Mucosa of rectum (tissue), 2 donors: ENCODE results near the gene KIF9.
"Not testable (repeated sequence)": the region's sequence is repeated elsewhere in the genome, so short reads cannot be mapped to it uniquely, and the experiment has no call there.

Experiments used
- H3K27ac ChIP-seq, 2 donors: one replicate each; pipeline ENCODE4 v1.7.0; 2013; ENCODE audit warnings: inconsistent platforms in 2 of 2, low read depth in 2 of 2, low read length in 2 of 2
- H3K27me3 ChIP-seq, 2 donors: one replicate each; pipeline ENCODE4 v1.7.0; 2013; ENCODE audit warnings: low read length in 2 of 2; ENCODE audit not compliant: control insufficient read depth in 2 of 2, insufficient read depth in 2 of 2
- H3K36me3 ChIP-seq, 2 donors: one replicate each; pipeline ENCODE4 v1.7.0; 2013; ENCODE audit warnings: low read length in 2 of 2; ENCODE audit not compliant: control insufficient read depth in 2 of 2, insufficient read depth in 2 of 2
- H3K4me1 ChIP-seq, 2 donors: one replicate each; pipeline ENCODE4 v1.7.0; 2013; ENCODE audit warnings: low read length in 2 of 2, mild to moderate bottlenecking in 1 of 2; ENCODE audit not compliant: control insufficient read depth in 2 of 2, insufficient read depth in 2 of 2
- H3K4me3 ChIP-seq, 2 donors: one replicate each; pipeline ENCODE4 v1.7.0; 2013; ENCODE audit warnings: low read length in 2 of 2
- H3K9ac ChIP-seq, 2 donors: one replicate each; pipeline ENCODE4 v1.7.0; 2013; ENCODE audit warnings: low read length in 2 of 2, low read depth in 1 of 2, mild to moderate bottlenecking in 1 of 2
- H3K9me3 ChIP-seq, 2 donors: one replicate each; pipeline ENCODE4 v1.7.0; 2013; ENCODE audit warnings: low read length in 2 of 2; ENCODE audit not compliant: control insufficient read depth in 2 of 2
- donor health status: healthy.
- donor health status: Normal muscosa, but diverticular disease.

The KIF9 gene

GRCh38 chr3:47194994-47195393, 87.6 kb downstream of the KIF9 start:
- no peaks in the 10 kb centered on the region for H3K36me3 ChIP-seq
- no peaks in the 10 kb centered on the region for H3K4me1 ChIP-seq
- no peaks in the 10 kb centered on the region for H3K27me3 ChIP-seq
- H3K27ac ChIP-seq, result no peak overlapping the region
- H3K4me3 ChIP-seq, result no peak overlapping the region
- no peaks in the 10 kb centered on the region for H3K9me3 ChIP-seq
- no peak overlapping the region for H3K9ac ChIP-seq

- Histone ChIP-seq H3K36me3 (no peaks in the 10 kb centered on the region), H3K27ac (no peak overlapping the region)
These were observed 88.4 kb downstream of the KIF9 start for GRCh38 chr3:47193871-47194859.

GRCh38 chr3:47186285-47186684, 96.3 kb downstream of the KIF9 start:
- H3K27ac ChIP-seq, result no peak overlapping the region
- no peak overlapping the region for H3K4me3 ChIP-seq
- H3K9ac ChIP-seq, result no peak overlapping the region
- no peaks in the 10 kb centered on the region for H3K9me3 ChIP-seq
- H3K36me3 ChIP-seq, result no peaks in the 10 kb centered on the region
- no peaks in the 10 kb centered on the region for H3K4me1 ChIP-seq
- H3K27me3 ChIP-seq, result no peaks in the 10 kb centered on the region

More at GRCh38 chr3:47193871-47194859, 88.4 kb downstream of the KIF9 start:
- Histone ChIP-seq H3K9ac (no peak overlapping the region), H3K4me3 (no peak overlapping the region), H3K27me3 (no peaks in the 10 kb centered on the region), H3K4me1 (no peaks in the 10 kb centered on the region), H3K9me3 (no peaks in the 10 kb centered on the region)

GRCh38 chr3:47181685-47182084, 100.9 kb downstream of the KIF9 start:
- H3K27me3 ChIP-seq, H3K27ac ChIP-seq, H3K4me3 ChIP-seq, H3K9ac ChIP-seq, H3K4me1 ChIP-seq, H3K9me3 ChIP-seq, H3K36me3 ChIP-seq: not testable (repeated sequence)

- not testable (repeated sequence) for H3K9me3 ChIP-seq, H3K27ac ChIP-seq, H3K4me3 ChIP-seq, H3K36me3 ChIP-seq, H3K9ac ChIP-seq, H3K27me3 ChIP-seq, H3K4me1 ChIP-seq
These were observed 102.6 kb downstream of the KIF9 start for GRCh38 chr3:47180011-47180410.
